CD4-positive, alpha-beta T cell (primary cell): ENCODE data around the gene SMIM28. TPM values are rescaled to one million over a fixed set of nuclear protein-coding genes. Genes with fewer than 3 reads are reported as not detected.

ENCODE experiments used
- ATAC-seq: fragments of 200-7000 bp; cut with Tn5 transposase; one replicate; pipeline ENCODE4 v1.10.0; 2022; ENCODE audit warnings: mild to moderate bottlenecking; ENCODE audit not compliant: poor library complexity
- CTCF ChIA-PET: fragments of 350-600 bp; sonication (Branson Sonifier 250); formaldehyde crosslinking; loops from one replicate; lab custom pipeline; 2021; ENCODE audit warnings: antibody characterized with exemption, inconsistent platforms; lab: Charles Lee
- POLR2A ChIA-PET: fragments of 350-600 bp; sonication (Branson Sonifier 250); formaldehyde crosslinking; loops from one replicate; lab custom pipeline; 2021; ENCODE audit warnings: antibody characterized with exemption, inconsistent platforms; lab: Charles Lee
- DNase-seq, 14 experiments: peaks; one replicate each; pipeline ENCODE4 v3.0.0-alpha.2; 2013 to 2020; ENCODE audit warnings: mixed read lengths in 2 of 14
- H3K27ac ChIP-seq, 2 donors: one replicate each; pipeline versions ENCODE4 v1.5.1 to v1.7.0; 2013; ENCODE audit warnings: low read length in 2 of 2, low read depth in 1 of 2, mild to moderate bottlenecking in 1 of 2
- H3K27me3 ChIP-seq, 2 experiments: 1 replicate in 1 of 2; 2 replicates in 1 of 2; pipeline versions ENCODE4 v1.6.1 to v1.7.0; 2013; ENCODE audit warnings: low read length in 2 of 2, control low read depth in 1 of 2, mild to moderate bottlenecking in 1 of 2, moderate library complexity in 1 of 2; ENCODE audit not compliant: insufficient read depth in 2 of 2, control insufficient read depth in 1 of 2
- H3K36me3 ChIP-seq: one replicate; pipeline ENCODE4 v1.6.1; 2013; ENCODE audit warnings: low read length, control low read depth; ENCODE audit not compliant: insufficient read depth
- H3K4me1 ChIP-seq: one replicate; pipeline ENCODE4 v1.6.1; 2013; ENCODE audit warnings: low read length, control low read depth; ENCODE audit not compliant: insufficient read depth
- H3K4me3 ChIP-seq: one replicate; pipeline ENCODE4 v1.5.1; 2013; ENCODE audit warnings: mild to moderate bottlenecking, low read length, moderate library complexity
- H3K9me3 ChIP-seq, 2 experiments: 1 replicate in 1 of 2; 2 replicates in 1 of 2; pipeline versions ENCODE4 v1.6.1 to v1.7.0; 2013; ENCODE audit warnings: low read length in 2 of 2, mild to moderate bottlenecking in 2 of 2, control low read depth in 1 of 2, moderate library complexity in 1 of 2; ENCODE audit not compliant: control insufficient read depth in 1 of 2, insufficient read depth in 1 of 2
- H3K27ac Mint-ChIP-seq: one replicate; pipeline ENCODE4 v1.8.0; 2020; ENCODE audit warnings: mixed read lengths
- H3K27me3 Mint-ChIP-seq: one replicate; pipeline ENCODE4 v1.8.0; 2021; ENCODE audit warnings: mixed read lengths
- H3K36me3 Mint-ChIP-seq: one replicate; pipeline ENCODE4 v1.8.0; 2021; ENCODE audit warnings: low read depth, mixed read lengths
- H3K4me1 Mint-ChIP-seq: one replicate; pipeline ENCODE4 v1.8.0; 2021; ENCODE audit warnings: low read depth, mixed read lengths
- H3K4me3 Mint-ChIP-seq: one replicate; pipeline ENCODE4 v1.8.0; 2020; ENCODE audit warnings: mild to moderate bottlenecking, mixed read lengths
- H3K9me3 Mint-ChIP-seq: one replicate; pipeline ENCODE4 v1.8.0; 2020; ENCODE audit warnings: mixed read lengths
- CTCF ChIP-seq: fragments of 200-600 bp; IDR thresholded peaks from one replicate; pipeline ENCODE4 v1.8.0; 2022; ENCODE audit warnings: antibody characterized with exemption, mild to moderate bottlenecking
- intact Hi-C, 2 experiments: fragments of 100-400 bp; cut with DNase I in 1 of 2; cut with micrococcal nuclease in 1 of 2; formaldehyde crosslinking; loops; one replicate each; pipeline versions ENCODE4 v1.15.1 to v1.9.0; 2023 to 2025; cut with DNase I, micrococcal nuclease
- total RNA-seq, 174 experiments: library from RNA in 2 of 174; stranded (reverse) in 2 of 174; gene quantifications; one replicate each; pipeline ENCODE4 v1.2.3 and lab custom pipeline; 2021 to 2026

SMIM28 gene
- total RNA-seq, 2 experiments from 2014 or later = not detected

GRCh38 chr6:138345565-138346285 is 32.0 kb upstream of the SMIM28 start:
- POLR2A ChIA-PET = interaction anchor here (0.6 kb wide), 1 partner anchor 1951 kb away, joined by 4 read pairs; no protein-coding TSS in a partner anchor
- no peak for TF ChIP-seq CTCF
- peaks cover 19% of the 10 kb centered on the region for H3K27me3 Mint-ChIP-seq
- no peaks in the 10 kb centered on the region for H3K9me3 ChIP-seq
- CTCF ChIA-PET = no interaction called here
- H3K4me1 Mint-ChIP-seq = no peaks in the 10 kb centered on the region
- no peaks in the 10 kb centered on the region for H3K36me3 Mint-ChIP-seq
- no peaks in the 10 kb centered on the region for H3K36me3 ChIP-seq
- no peak for ATAC-seq
- intact Hi-C loops = no loop called here
- H3K4me3 Mint-ChIP-seq = no peak overlapping the region
- H3K27ac Mint-ChIP-seq = no peak overlapping the region
- H3K4me1 ChIP-seq = no peaks in the 10 kb centered on the region
- no peaks in the 10 kb centered on the region for H3K9me3 Mint-ChIP-seq
- DNase-seq = no peak
- H3K27ac ChIP-seq = no peak overlapping the region
- peaks cover 4 to 14% of the 10 kb centered on the region in 2 experiments for H3K27me3 ChIP-seq
- no peak overlapping the region for H3K4me3 ChIP-seq

GRCh38 chr6:138346302-138347195 is 31.2 kb upstream of the SMIM28 start:
- no peak for TF ChIP-seq CTCF
- intact Hi-C loops = no loop called here
- ATAC-seq (no peak), DNase-seq (no peak)
- Mint-ChIP-seq H3K4me1 (no peaks in the 10 kb centered on the region), H3K27ac (no peak overlapping the region), H3K9me3 (no peaks in the 10 kb centered on the region), H3K27me3 (peaks cover 19% of the 10 kb centered on the region), H3K36me3 (no peaks in the 10 kb centered on the region), H3K4me3 (no peak overlapping the region)
- no peaks in the 10 kb centered on the region for H3K9me3 ChIP-seq
- H3K27ac ChIP-seq = no peak overlapping the region
- H3K36me3 ChIP-seq = no peaks in the 10 kb centered on the region
- CTCF ChIA-PET = no interaction called here
- peaks cover 4 to 14% of the 10 kb centered on the region in 2 experiments for H3K27me3 ChIP-seq
- no peaks in the 10 kb centered on the region for H3K4me1 ChIP-seq
- POLR2A ChIA-PET = interaction anchor here (0.6 kb wide), 1 partner anchor 1952 kb away, joined by 4 read pairs; no protein-coding TSS in a partner anchor
- no peak overlapping the region for H3K4me3 ChIP-seq

- no peaks in the 10 kb centered on the region for H3K36me3 Mint-ChIP-seq
- no peak for TF ChIP-seq CTCF
- POLR2A ChIA-PET = no interaction called here
- Histone ChIP-seq H3K27ac (no peak overlapping the region), H3K9me3 (no peaks in the 10 kb centered on the region), H3K27me3 (peaks cover 4 to 7% of the 10 kb centered on the region in 2 experiments), H3K36me3 (no peaks in the 10 kb centered on the region), H3K4me3 (no peak overlapping the region), H3K4me1 (no peaks in the 10 kb centered on the region)
- H3K4me3 Mint-ChIP-seq = no peak overlapping the region
- H3K27ac Mint-ChIP-seq = no peak overlapping the region
- ATAC-seq (no peak), DNase-seq (no peak)
- H3K4me1 Mint-ChIP-seq = no peaks in the 10 kb centered on the region
- H3K27me3 Mint-ChIP-seq = peaks cover 28% of the 10 kb centered on the region
- intact Hi-C loops = no loop called here
- H3K9me3 Mint-ChIP-seq = no peaks in the 10 kb centered on the region
- CTCF ChIA-PET = no interaction called here
These were observed 29.8 kb upstream of the SMIM28 start for GRCh38 chr6:138347864-138348263.
